H1 (cell line): Measurements from ENCODE around the gene RSPH9. TPM values are rescaled to one million over a fixed set of nuclear protein-coding genes. Genes with fewer than 3 reads are reported as not detected.

Source experiments
- CHD2 ChIP-seq: IDR thresholded peaks from 2 replicates; pipeline ENCODE4 v1.6.1; 2012; ENCODE audit warnings: low read length, improper control_type of control experiment
- SIRT6 ChIP-seq: IDR thresholded peaks from one replicate; pipeline ENCODE4 v1.7.1; 2012; ENCODE audit warnings: low read length, inconsistent platforms
- polyA plus RNA-seq, 7 experiments: library from polyadenylated mRNA; depleted of rRNA in 3 of 7; stranded (reverse) in 5 of 7; unstranded in 2 of 7; fragments of >200 nt in 5 of 7; fragments of 200-250 nt in 2 of 7; gene quantifications; 1 replicate in 5 of 7; 2 replicates in 1 of 7; 4 replicates in 1 of 7; pipeline versions ENCODE4 v1.2.1 to v1.2.3, GENCODE V29; 2011 to 2013; ENCODE audit warnings: missing spikeins in 2 of 7, mixed read lengths in 2 of 7
- total RNA-seq: library from RNA; stranded (reverse); fragmentation: NEBNext Ultra II Directional; extraction: Animal tissue kit (Norgen Biotek cat#: 25700); gene quantifications from 2 replicates; pipeline ENCODE4 v1.2.1, GENCODE V29; 2021

RSPH9 gene
- total and polyA plus RNA-seq, 2 of the 8 experiments (the other 6 are each of a cell fraction or from before 2014, with no cell fraction given), result 0.15 to 0.23 TPM

- TF ChIP-seq CHD2 (peak; percentile 69), SIRT6 (no peak)
These were observed 58.0 kb downstream of the RSPH9 start (continued) for GRCh38 chr6:43702534-43703440.
